ENCODE results near the gene ATP6AP2. TPM values are rescaled to one million over a fixed set of nuclear protein-coding genes. Genes with fewer than 3 reads are reported as not detected.

ATP6AP2 gene
- polyA plus RNA-seq, 1 donor (not counting 4 experiments of a cell fraction or from before 2014, with no cell fraction given) = 176 TPM

GRCh38 chrX:40623139-40623536 lies 42.4 kb downstream of the ATP6AP2 start, which contains the start of gene MPC1L:
Gene MPC1L (plus strand): TSS chrX:40623428. CDS start chrX:40623566, 138 bp downstream.
- Histone ChIP-seq H3K4me2 (ENCODE audit: control insufficient read depth, extremely low read depth, insufficient read depth, low read depth, low read length) (no peak within 1 kb of the TSS), H2AFZ (ENCODE audit: control insufficient read depth, low read length) (no peak within 1 kb of the TSS), H3K36me3 (ENCODE audit: control insufficient read depth in 2 of 2, extremely low read depth in 1 of 2, insufficient read depth in 2 of 2, low read length in 2 of 2) (peaks cover 0 to 2% of the 10 kb centered on the region in 2 experiments), H3K4me1 (ENCODE audit: control insufficient read depth, extremely low read depth, insufficient read depth, low read length) (no peaks in the 10 kb centered on the region), H3K79me2 (ENCODE audit: control insufficient read depth, insufficient read depth, low read length) (no peaks in the 10 kb centered on the region), H3K27ac (ENCODE audit: control insufficient read depth, insufficient read depth, low read length) (no peak within 1 kb of the TSS), H3K9me1 (ENCODE audit: control insufficient read depth, extremely low read depth, insufficient read depth, low read length) (no peaks in the 10 kb centered on the region), H3K9ac (ENCODE audit: control insufficient read depth, extremely low read depth, insufficient read depth, low read length) (no peak within 1 kb of the TSS), H3K4me3 (ENCODE audit: control insufficient read depth in 2 of 3, extremely low read depth in 1 of 3, insufficient read depth in 2 of 3, low read depth in 1 of 3, low read length in 3 of 3) (no peak within 1 kb of the TSS), H4K20me1 (ENCODE audit: control insufficient read depth, extremely low read depth, insufficient read depth, low read length) (no peaks in the 10 kb centered on the region), H3K27me3 (ENCODE audit: control insufficient read depth, extremely low read depth, insufficient read depth, low read length) (no peaks in the 10 kb centered on the region), H3K9me3 (ENCODE audit: control insufficient read depth, low read depth, low read length) (no peaks in the 10 kb centered on the region)
- no peak for DNase-seq (ENCODE audit: low read depth, low spot score)
- no peak for FAIRE-seq
- TF ChIP-seq CTCF (optimal IDR thresholded peaks at IDR 0.05 in 1 of 3, IDR thresholded peaks at IDR 0.05 in 1 of 3, conservative IDR thresholded peaks at IDR 0.05 in 1 of 3; ENCODE audit: extremely low read depth in 1 of 3, insufficient read depth in 2 of 3, low read length in 3 of 3) (no peak), EZH2 (IDR thresholded peaks at IDR 0.05; ENCODE audit: low read length) (no peak)
- dilution Hi-C loops (cut with MboI; ENCODE audit: extremely low pct_ligation_motif_present, low sequenced_read_pairs) = no loop called here

GRCh38 chrX:40623665-40624064 lies 42.9 kb downstream of the ATP6AP2 start:
- no peaks in the 10 kb centered on the region for H3K4me1 ChIP-seq (ENCODE audit: control insufficient read depth, extremely low read depth, insufficient read depth, low read length)
- H3K4me2 ChIP-seq (ENCODE audit: control insufficient read depth, extremely low read depth, insufficient read depth, low read depth, low read length) = no peak overlapping the region
- H3K79me2 ChIP-seq (ENCODE audit: control insufficient read depth, insufficient read depth, low read length) = no peaks in the 10 kb centered on the region
- no peak overlapping the region for H3K9ac ChIP-seq (ENCODE audit: control insufficient read depth, extremely low read depth, insufficient read depth, low read length)
- H3K4me3 ChIP-seq (ENCODE audit: control insufficient read depth in 2 of 3, extremely low read depth in 1 of 3, insufficient read depth in 2 of 3, low read depth in 1 of 3, low read length in 3 of 3) = no peak overlapping the region
- no peak for FAIRE-seq
- no peaks in the 10 kb centered on the region for H4K20me1 ChIP-seq (ENCODE audit: control insufficient read depth, extremely low read depth, insufficient read depth, low read length)
- no peak for DNase-seq (ENCODE audit: low read depth, low spot score)
- no peaks in the 10 kb centered on the region for H3K9me1 ChIP-seq (ENCODE audit: control insufficient read depth, extremely low read depth, insufficient read depth, low read length)
- no peak overlapping the region for H2AFZ ChIP-seq (ENCODE audit: control insufficient read depth, low read length)
- dilution Hi-C loops (cut with MboI; ENCODE audit: extremely low pct_ligation_motif_present, low sequenced_read_pairs) = no loop called here
- no peaks in the 10 kb centered on the region for H3K27me3 ChIP-seq (ENCODE audit: control insufficient read depth, extremely low read depth, insufficient read depth, low read length)
- no peak overlapping the region for H3K27ac ChIP-seq (ENCODE audit: control insufficient read depth, insufficient read depth, low read length)
- no peaks in the 10 kb centered on the region for H3K9me3 ChIP-seq (ENCODE audit: control insufficient read depth, low read depth, low read length)
- peaks cover 4 to 7% of the 10 kb centered on the region in 2 experiments for H3K36me3 ChIP-seq (ENCODE audit: control insufficient read depth in 2 of 2, extremely low read depth in 1 of 2, insufficient read depth in 2 of 2, low read length in 2 of 2)
- TF ChIP-seq CTCF (optimal IDR thresholded peaks at IDR 0.05 in 1 of 3, IDR thresholded peaks at IDR 0.05 in 1 of 3, conservative IDR thresholded peaks at IDR 0.05 in 1 of 3; ENCODE audit: extremely low read depth in 1 of 3, insufficient read depth in 2 of 3, low read length in 3 of 3) (no peak), EZH2 (IDR thresholded peaks at IDR 0.05; ENCODE audit: low read length) (no peak)
